Central memory CD8-positive, alpha-beta T cell (primary cell): ENCODE data around the gene ECT2L.

Experiments
- ATAC-seq: fragments of 150-1000 bp; cut with Tn5 transposase; replicated peaks from 2 replicates; pipeline ENCODE4 v1.10.0; 2022; ENCODE audit warnings: mild to moderate bottlenecking, moderate FRiP score, moderate number of reproducible peaks; ENCODE audit not compliant: poor library complexity, severe bottlenecking; ENCODE audit errors: extremely low read depth
- DNase-seq, 2 donors: peaks; one replicate each; pipeline ENCODE4 v3.0.0; 2021; ENCODE audit warnings: low spot score in 2 of 2
- H3K27ac Mint-ChIP-seq: one replicate; pipeline ENCODE4 v1.8.0; 2022; ENCODE audit warnings: low read depth, mild to moderate bottlenecking, moderate library complexity, mixed read lengths
- H3K27me3 Mint-ChIP-seq: one replicate; pipeline ENCODE4 v1.8.0; 2022; ENCODE audit warnings: mixed read lengths
- H3K36me3 Mint-ChIP-seq: one replicate; pipeline ENCODE4 v1.8.0; 2022; ENCODE audit warnings: mild to moderate bottlenecking, moderate library complexity, mixed read lengths; ENCODE audit not compliant: insufficient read depth
- H3K4me1 Mint-ChIP-seq: one replicate; pipeline ENCODE4 v1.8.0; 2022; ENCODE audit warnings: mixed read lengths
- H3K4me3 Mint-ChIP-seq: one replicate; pipeline ENCODE4 v1.8.0; 2022; ENCODE audit warnings: mild to moderate bottlenecking, moderate library complexity, mixed read lengths
- H3K9me3 Mint-ChIP-seq: one replicate; pipeline ENCODE4 v1.8.0; 2022; ENCODE audit warnings: mixed read lengths

ECT2L gene

DNA sequence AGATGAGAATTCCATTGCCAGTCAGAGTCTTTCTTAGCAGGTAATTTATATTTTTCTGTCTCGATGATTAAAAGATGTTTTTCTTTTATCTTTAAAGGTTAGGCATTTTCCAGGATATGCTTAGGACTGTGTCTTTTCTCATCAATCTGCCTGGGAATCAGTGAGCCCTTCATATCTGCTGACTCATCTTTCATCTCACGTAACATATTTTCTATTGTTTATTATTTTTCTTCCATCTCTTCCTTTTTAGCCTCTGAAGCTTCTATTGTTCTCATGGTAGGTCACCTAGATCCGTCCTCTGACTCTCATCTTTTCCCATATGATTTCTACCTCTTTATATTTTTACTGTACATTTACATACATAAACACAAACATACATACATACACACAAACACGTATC lies 13.6 kb upstream of the ECT2L start:
- H3K27me3 Mint-ChIP-seq = no peaks in the 10 kb centered on the region
- no peak for DNase-seq
- no peaks in the 10 kb centered on the region for H3K9me3 Mint-ChIP-seq
- H3K4me3 Mint-ChIP-seq = no peak overlapping the region
- H3K27ac Mint-ChIP-seq = no peak overlapping the region
- no peak for ATAC-seq
- peaks cover 65% of the 10 kb centered on the region for H3K36me3 Mint-ChIP-seq
- H3K4me1 Mint-ChIP-seq = peaks cover 18% of the 10 kb centered on the region

DNA sequence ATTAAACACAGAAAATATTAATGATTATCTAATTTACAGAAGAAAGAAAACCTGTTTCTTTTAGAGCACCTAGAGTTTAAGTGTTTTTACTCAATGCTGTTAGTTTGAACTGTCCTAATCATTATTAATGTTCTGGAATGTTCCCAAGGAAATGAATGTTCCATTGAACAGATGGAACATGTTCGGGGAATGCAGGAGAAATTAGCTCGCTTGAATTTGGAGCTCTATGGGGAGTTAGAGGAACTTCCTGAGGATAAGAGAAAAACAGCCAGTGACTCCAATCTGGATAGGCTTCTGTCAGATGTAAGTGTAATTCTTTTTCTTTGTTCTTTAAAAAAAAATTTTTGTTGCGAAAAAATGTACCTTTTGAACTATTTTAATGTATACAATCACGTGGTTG lies 10.8 kb upstream of the ECT2L start:
- Mint-ChIP-seq H3K9me3 (no peaks in the 10 kb centered on the region), H3K36me3 (peaks cover 61% of the 10 kb centered on the region), H3K4me1 (peaks cover 7% of the 10 kb centered on the region), H3K27ac (no peak overlapping the region), H3K4me3 (no peak overlapping the region), H3K27me3 (no peaks in the 10 kb centered on the region)
- no peak for ATAC-seq
- DNase-seq = no peak

DNA sequence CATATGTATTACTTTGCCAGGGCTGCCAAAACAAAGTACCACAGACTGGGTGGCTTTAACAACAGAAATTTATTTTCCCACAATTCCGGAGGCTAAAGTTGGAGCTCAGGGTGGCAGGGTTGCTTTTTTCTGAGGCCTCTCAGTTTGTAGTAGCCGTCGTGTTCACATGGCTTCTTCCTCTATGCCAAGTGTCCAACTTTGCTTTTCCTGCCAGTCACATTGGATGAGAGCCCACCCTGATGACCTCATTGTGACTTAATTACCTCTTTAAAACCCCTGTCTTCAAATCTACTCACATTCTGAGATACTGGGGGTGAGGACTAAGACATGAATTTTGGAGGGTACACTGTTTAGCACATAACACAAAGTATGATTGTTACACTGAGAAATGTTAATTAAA lies 9.9 kb upstream of the ECT2L start:
- ATAC-seq = no peak
- no peak overlapping the region for H3K4me3 Mint-ChIP-seq
- H3K36me3 Mint-ChIP-seq = peaks cover 58% of the 10 kb centered on the region
- peaks cover 7% of the 10 kb centered on the region for H3K4me1 Mint-ChIP-seq
- no peaks in the 10 kb centered on the region for H3K27me3 Mint-ChIP-seq
- H3K27ac Mint-ChIP-seq = no peak overlapping the region
- H3K9me3 Mint-ChIP-seq = no peaks in the 10 kb centered on the region
- no peak for DNase-seq

DNA sequence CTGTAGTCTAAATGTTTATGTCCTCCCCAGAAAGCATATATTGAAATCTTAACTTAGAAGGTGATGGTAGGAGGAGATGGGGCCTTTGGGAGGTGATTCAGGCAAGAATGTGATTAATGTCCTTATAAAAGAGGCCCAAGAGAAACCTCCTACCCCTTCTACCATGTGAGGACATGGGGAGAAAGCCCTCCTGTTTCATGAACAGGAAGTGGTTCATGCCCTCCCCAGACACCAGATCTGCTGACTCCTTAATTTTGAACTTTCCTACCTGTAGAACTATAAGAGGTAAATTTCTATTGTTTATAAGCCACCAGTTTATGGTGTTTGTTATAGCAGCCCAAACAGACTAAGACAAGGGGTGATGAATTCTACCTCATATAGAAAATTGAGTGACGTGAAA lies 8.7 kb upstream of the ECT2L start:
- DNase-seq (no peak), ATAC-seq (no peak)
- Mint-ChIP-seq H3K9me3 (no peaks in the 10 kb centered on the region), H3K27ac (no peak overlapping the region), H3K36me3 (peaks cover 56% of the 10 kb centered on the region), H3K27me3 (no peaks in the 10 kb centered on the region), H3K4me3 (no peak overlapping the region), H3K4me1 (peaks cover 3% of the 10 kb centered on the region)

DNA sequence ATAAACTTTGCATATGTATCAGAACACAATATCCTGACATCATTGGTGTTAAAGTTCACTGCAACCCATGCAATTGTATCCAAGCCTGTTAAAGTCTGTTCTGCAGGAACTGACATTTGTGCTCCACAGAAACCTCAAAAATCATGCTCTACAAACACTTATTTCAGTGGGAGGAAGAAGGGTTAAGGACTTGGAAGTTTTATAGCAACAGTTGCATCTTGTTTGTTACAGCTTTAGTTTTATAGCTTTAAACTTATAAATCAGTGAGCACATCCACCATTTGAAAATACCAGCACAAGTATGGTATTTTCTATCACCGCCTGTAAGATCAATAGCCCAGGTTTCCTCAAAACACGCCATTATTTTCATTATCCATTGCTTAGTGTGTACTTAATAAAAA lies 884 bp downstream of the ECT2L start:
- Mint-ChIP-seq H3K4me1 (no peaks in the 10 kb centered on the region), H3K27me3 (no peaks in the 10 kb centered on the region), H3K27ac (no peak overlapping the region), H3K4me3 (no peak overlapping the region), H3K36me3 (peaks cover 6% of the 10 kb centered on the region), H3K9me3 (no peaks in the 10 kb centered on the region)
- DNase-seq (no peak), ATAC-seq (no peak)

DNA sequence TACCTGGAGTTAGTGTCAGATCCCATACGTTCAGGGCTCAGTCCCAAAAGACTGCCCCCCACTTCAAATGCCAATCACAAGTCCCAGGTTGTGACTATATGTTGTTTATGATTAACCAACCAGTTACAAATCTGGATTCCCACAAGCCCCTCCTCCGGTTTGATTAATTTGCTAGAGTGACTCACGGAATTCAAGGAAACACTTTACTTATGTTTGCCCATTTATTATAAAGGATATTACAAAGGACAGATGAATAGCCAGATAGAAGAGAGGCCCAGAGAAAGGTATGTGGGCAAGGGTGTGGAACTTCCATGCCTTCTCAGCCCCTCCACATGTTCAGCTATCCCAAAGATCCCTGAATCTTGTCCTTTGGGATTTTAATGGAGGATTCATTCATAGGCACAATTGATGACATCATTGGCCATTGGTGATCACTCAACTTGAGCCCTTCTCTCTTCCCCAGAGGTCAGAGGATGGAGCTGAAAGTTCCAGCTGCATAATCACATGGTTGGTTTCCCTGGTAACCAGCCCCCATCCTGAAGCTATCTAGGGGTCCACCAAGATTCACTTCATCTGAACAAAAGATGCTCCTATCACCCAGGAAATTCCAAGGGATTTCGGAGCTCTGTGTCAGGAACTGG lies 2.0 kb downstream of the ECT2L start:
- Mint-ChIP-seq H3K9me3 (no peaks in the 10 kb centered on the region), H3K4me1 (no peaks in the 10 kb centered on the region), H3K27me3 (no peaks in the 10 kb centered on the region), H3K4me3 (no peak overlapping the region), H3K36me3 (peaks cover 1% of the 10 kb centered on the region), H3K27ac (no peak overlapping the region)
- ATAC-seq (no peak), DNase-seq (no peak)

DNA sequence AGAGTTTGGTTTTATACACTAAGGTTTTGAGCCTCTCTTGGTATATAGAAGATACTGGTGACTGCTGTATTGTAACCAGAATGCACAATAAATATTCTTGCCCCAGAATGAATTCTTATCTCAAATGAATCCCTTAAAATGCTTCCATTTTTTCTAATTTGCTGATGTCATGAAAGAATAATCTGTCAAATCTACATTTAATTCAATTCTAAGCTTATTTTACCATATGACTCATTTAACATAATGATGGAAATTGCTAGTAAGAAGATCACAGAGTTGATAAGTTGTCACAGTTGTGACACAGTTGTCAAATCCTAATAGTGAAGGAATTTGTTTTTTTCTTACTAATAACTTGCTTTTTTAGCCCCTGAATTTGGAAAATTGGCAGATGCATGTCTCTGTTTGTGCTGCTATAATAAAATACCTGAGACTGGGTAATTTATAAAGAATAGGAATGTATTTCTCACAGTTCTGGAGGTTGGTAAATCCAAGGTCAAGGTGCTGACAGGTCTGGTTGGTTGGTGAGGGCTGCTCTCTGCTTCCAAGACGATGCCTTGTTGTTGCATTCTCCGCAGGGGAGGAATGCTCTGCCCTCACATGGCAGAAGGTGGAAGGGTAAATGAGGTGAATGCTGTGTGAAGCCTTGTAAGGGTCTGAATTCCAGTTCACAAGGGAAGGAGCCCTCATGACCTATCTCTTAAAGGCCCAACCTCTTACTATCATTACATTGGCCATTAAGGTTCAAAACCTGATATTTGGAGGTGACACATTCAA lies 4.7 kb downstream of the ECT2L start:
- ATAC-seq (no peak), DNase-seq (no peak)
- Mint-ChIP-seq H3K4me3 (no peak overlapping the region), H3K9me3 (no peaks in the 10 kb centered on the region), H3K27ac (no peak overlapping the region), H3K4me1 (no peaks in the 10 kb centered on the region), H3K27me3 (peaks cover 13% of the 10 kb centered on the region), H3K36me3 (no peaks in the 10 kb centered on the region)

DNA sequence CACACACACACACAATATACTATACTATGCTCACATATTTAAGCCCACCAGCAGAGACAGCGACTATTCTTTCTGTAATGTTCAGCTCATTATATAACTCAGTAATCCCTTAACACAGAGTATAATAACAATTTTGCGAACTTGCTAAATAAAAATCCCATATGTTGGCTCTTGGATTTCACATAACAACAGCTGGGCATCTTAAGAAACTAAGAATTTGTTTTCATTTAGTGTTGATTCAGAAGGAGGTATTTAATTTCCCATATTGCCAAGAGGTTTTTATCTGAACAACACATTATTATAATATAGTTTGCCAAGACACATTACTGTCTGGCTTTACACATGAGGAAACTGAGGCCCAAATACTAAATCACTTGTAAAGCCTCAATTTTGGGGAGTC lies 7.4 kb downstream of the ECT2L start:
- no peaks in the 10 kb centered on the region for H3K4me1 Mint-ChIP-seq
- peaks cover 29% of the 10 kb centered on the region for H3K27me3 Mint-ChIP-seq
- ATAC-seq (no peak), DNase-seq (no peak)
- H3K27ac Mint-ChIP-seq = no peak overlapping the region
- no peak overlapping the region for H3K4me3 Mint-ChIP-seq
- H3K36me3 Mint-ChIP-seq = no peaks in the 10 kb centered on the region
- H3K9me3 Mint-ChIP-seq = no peaks in the 10 kb centered on the region

DNA sequence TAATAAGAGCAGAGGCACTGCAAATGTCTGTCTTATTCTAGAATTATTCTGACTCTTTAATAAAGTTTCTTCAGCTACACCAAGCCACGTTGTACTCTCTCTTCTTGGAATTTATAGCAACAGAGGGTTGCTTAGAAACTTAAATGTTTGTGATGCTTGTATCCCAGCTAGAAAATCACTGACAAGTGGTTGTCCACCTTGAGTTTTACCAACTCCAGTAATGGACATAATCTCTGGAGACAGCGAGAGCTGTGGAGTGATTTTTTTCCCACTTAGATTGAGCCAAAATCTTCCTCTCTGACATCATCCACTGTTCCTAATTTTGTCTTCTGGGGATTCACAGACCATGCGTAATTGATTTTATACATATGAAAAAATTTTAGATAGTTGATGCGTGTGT lies 8.0 kb downstream of the ECT2L start:
- no peak overlapping the region for H3K4me3 Mint-ChIP-seq
- H3K27me3 Mint-ChIP-seq = peaks cover 29% of the 10 kb centered on the region
- DNase-seq = no peak
- no peaks in the 10 kb centered on the region for H3K4me1 Mint-ChIP-seq
- no peak for ATAC-seq
- H3K27ac Mint-ChIP-seq = no peak overlapping the region
- no peaks in the 10 kb centered on the region for H3K9me3 Mint-ChIP-seq
- H3K36me3 Mint-ChIP-seq = no peaks in the 10 kb centered on the region

DNA sequence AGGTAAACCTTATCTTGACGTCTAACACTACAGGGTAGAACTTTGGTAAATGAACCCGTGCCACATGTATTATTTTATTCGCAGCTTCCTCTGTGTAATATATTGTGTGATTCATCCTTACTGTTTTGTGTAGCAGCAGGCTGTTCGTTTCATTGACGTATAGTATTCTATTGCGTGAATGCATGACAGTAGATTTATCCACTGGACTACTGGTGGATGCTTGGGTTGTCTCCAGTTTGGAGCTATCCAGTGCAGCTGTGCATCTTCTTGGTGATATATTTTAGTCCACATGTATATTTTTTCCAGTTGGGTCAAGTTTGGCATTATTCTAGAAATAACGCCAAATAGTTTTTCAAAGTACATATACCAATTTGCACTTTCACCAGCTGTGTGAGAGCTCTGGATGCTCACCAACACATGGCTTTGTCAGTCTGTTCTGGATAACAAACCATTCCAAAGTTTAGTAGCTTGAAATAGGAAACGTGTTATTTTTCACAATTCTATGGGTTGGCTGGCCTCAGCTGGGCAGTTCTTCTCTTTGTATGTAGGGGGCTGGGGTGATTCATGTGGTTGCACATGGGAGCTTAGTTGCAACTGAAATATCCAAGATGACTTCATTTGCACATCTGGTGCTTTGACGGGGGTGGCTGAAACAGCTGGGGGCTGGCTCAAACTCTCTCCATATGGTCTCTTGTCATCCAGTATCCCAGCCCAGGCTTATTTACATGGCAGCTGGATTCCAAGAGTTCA lies 9.3 kb downstream of the ECT2L start:
- no peaks in the 10 kb centered on the region for H3K4me1 Mint-ChIP-seq
- DNase-seq = no peak

DNA sequence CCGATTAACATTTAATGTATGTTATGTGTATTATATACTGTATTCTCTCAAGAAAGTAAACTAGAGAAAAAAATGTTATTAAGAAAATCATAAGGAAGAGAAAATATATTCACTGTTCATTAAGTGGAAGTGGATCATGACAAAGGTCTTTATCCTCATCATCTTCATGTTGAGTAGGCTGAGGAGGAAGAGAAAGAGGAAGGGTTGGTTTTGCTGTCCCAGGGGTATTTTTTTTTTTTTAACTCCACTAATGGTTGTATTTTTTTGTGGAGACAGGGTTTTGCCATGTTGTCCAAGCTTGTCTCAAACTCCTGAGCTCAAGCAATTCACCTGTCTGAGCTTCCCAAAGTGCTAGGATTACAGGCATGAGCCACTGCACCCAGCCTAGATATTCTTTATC lies 11.0 kb downstream of the ECT2L start:
- Mint-ChIP-seq H3K36me3 (no peaks in the 10 kb centered on the region), H3K27me3 (peaks cover 29% of the 10 kb centered on the region), H3K4me1 (no peaks in the 10 kb centered on the region), H3K9me3 (no peaks in the 10 kb centered on the region), H3K27ac (no peak overlapping the region), H3K4me3 (no peak overlapping the region)
- ATAC-seq (no peak), DNase-seq (no peak)

More for the DNA sequence above, 9.3 kb downstream of the ECT2L start:
- Mint-ChIP-seq H3K9me3 (no peaks in the 10 kb centered on the region), H3K4me3 (no peak overlapping the region), H3K36me3 (no peaks in the 10 kb centered on the region), H3K27ac (no peak overlapping the region), H3K27me3 (peaks cover 29% of the 10 kb centered on the region)
- no peak for ATAC-seq

DNA sequence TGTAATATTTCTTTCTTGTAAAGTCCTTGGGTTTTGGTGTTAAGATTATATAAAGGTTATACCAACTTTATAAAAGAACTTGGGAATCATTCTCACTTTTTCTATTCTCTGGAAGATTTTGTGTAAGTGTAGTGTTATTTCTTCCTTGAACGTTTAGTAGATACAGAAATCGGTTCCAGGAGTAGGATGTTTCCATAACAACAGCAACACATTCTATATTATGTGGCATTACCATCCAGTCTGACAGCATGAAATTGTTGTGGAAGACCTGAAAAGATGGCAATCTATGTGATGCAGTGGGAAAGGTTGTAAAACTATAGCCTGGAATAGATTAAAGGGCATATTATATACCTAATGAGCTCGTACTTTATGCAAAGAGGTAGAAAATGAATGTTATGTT lies 13.8 kb downstream of the ECT2L start:
- H3K36me3 Mint-ChIP-seq = no peaks in the 10 kb centered on the region
- H3K9me3 Mint-ChIP-seq = no peaks in the 10 kb centered on the region
- H3K4me1 Mint-ChIP-seq = no peaks in the 10 kb centered on the region
- H3K27me3 Mint-ChIP-seq = peaks cover 25% of the 10 kb centered on the region
- no peak overlapping the region for H3K27ac Mint-ChIP-seq
- no peak overlapping the region for H3K4me3 Mint-ChIP-seq
- ATAC-seq = no peak
- DNase-seq = no peak

DNA sequence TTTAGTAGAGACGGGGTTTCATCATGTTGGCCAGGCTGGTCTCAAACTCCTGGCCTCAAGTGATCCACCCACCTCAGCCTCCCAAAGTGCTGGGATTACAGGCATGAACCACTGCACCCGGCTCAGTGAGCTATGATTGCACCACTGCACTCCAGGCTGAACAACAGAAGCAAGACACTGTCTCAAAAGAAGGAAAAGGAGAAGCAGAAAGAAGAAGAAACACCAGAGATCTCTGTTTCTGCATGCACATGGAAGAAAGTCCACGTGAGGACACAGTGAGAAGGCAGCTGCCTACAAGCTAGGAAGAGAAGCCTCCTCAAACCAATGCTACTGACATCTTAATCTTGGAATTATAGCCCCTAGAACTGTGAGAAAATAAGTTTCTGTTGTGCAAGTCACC lies 16.0 kb downstream of the ECT2L start:
- H3K27ac Mint-ChIP-seq = no peak overlapping the region
- no peak for ATAC-seq
- H3K27me3 Mint-ChIP-seq = peaks cover 10% of the 10 kb centered on the region
- H3K36me3 Mint-ChIP-seq = no peaks in the 10 kb centered on the region
- H3K4me3 Mint-ChIP-seq = no peak overlapping the region
- no peak for DNase-seq
- no peaks in the 10 kb centered on the region for H3K4me1 Mint-ChIP-seq
- H3K9me3 Mint-ChIP-seq = no peaks in the 10 kb centered on the region
